ENCODE data around the gene NASP. TPM values are rescaled to one million over a fixed set of nuclear protein-coding genes. Genes with fewer than 3 reads are reported as not detected.

Gene NASP
- total and polyA plus RNA-seq, 2 donors (not counting 3 experiments of a cell fraction or from before 2014, with no cell fraction given) = 101 to 149 TPM

- no peaks in the 10 kb centered on the region for H4K20me1 ChIP-seq (replicated peaks; ENCODE audit: control insufficient read depth, extremely low read depth, insufficient read depth, low read length)
- peak overlapping the region; percentile 45 for H3K4me2 ChIP-seq (ENCODE audit: insufficient read depth, low read length)
- no peaks in the 10 kb centered on the region for H3K36me3 ChIP-seq (ENCODE audit: control insufficient read depth in 2 of 2, extremely low read depth in 1 of 2, insufficient read depth in 2 of 2, low read length in 2 of 2)
- H3K9me1 ChIP-seq (replicated peaks; ENCODE audit: control insufficient read depth, extremely low read depth, insufficient read depth, low read length) = no peaks in the 10 kb centered on the region
- CTCF ChIA-PET = interaction anchor here (0.7 kb wide), 1 partner anchor 11 kb away, joined by 4 read pairs; no protein-coding TSS in a partner anchor
- peaks cover 17% of the 10 kb centered on the region for H3K4me1 ChIP-seq (ENCODE audit: control insufficient read depth, extremely low read depth, insufficient read depth, low read length)
- no peak overlapping the region for H3K9ac ChIP-seq (replicated peaks; ENCODE audit: extremely low read depth, insufficient read depth, low read length)
- no TSS peak for BruUV-seq (replicated peaks)
- TF ChIP-seq MAX (IDR thresholded peaks at IDR 0.05; ENCODE audit: insufficient read depth, insufficient read length) = no peak
- TF ChIP-seq POLR2A (IDR thresholded peaks at IDR 0.05; ENCODE audit: low read depth, low read length) = no peak
- no peak for TF ChIP-seq CTCF (IDR thresholded peaks at IDR 0.05; ENCODE audit: extremely low read depth in 1 of 2, insufficient read depth in 1 of 2, low read depth in 1 of 2, low read length in 2 of 2)
- TF ChIP-seq JUN (IDR thresholded peaks at IDR 0.05; ENCODE audit: borderline replicate concordance, insufficient read depth, insufficient read length, low read depth) = no peak
- TF ChIP-seq FOS (IDR thresholded peaks at IDR 0.05; ENCODE audit: borderline replicate concordance, insufficient read depth, low read length) = no peak
- no peak for TF ChIP-seq MYC (IDR thresholded peaks at IDR 0.05; ENCODE audit: low read depth, low read length)
- no peak for TF ChIP-seq POLR2AphosphoS5 (IDR thresholded peaks at IDR 0.05; ENCODE audit: insufficient read depth, low read depth, low read length)
- no peak for TF ChIP-seq EZH2 (IDR thresholded peaks at IDR 0.05; ENCODE audit: borderline replicate concordance, low read depth, low read length, severe bottlenecking)
- TF ChIP-seq GATA2 (IDR thresholded peaks at IDR 0.05; ENCODE audit: insufficient read depth, insufficient read length, low read depth, low read length) = no peak
- H3K4me3 ChIP-seq (replicated peaks in 1 of 3; ENCODE audit: insufficient read depth in 1 of 3, low read depth in 1 of 3, low read length in 3 of 3) = no peak overlapping the region
- no peak overlapping the region for H2AFZ ChIP-seq (ENCODE audit: low read depth, low read length)
- DNase-seq (ENCODE audit: low read depth, low spot score) (no peak), FAIRE-seq (no peak)
- peaks cover 64% of the 10 kb centered on the region for H3K79me2 ChIP-seq (ENCODE audit: control insufficient read depth, insufficient read depth, low read length)
- no peaks in the 10 kb centered on the region for H3K9me3 ChIP-seq (replicated peaks; ENCODE audit: control insufficient read depth, insufficient read depth, low read length)
- dilution Hi-C loops (cut with MboI; ENCODE audit: extremely low pct_ligation_motif_present, low sequenced_read_pairs) (no loop called here), intact Hi-C loops (cut with micrococcal nuclease) (no loop called here)
- no peak overlapping the region for H3K27ac ChIP-seq (ENCODE audit: insufficient read depth, low read depth, low read length)
- POLR2A ChIA-PET = no interaction called here
- H3K27me3 ChIP-seq (ENCODE audit: control insufficient read depth in 2 of 2, insufficient read depth in 2 of 2, low read length in 2 of 2) = no peaks in the 10 kb centered on the region
Observed at GRCh38 chr1:45586769-45587168, 2.9 kb downstream of the NASP start.

Data from endothelial cell of umbilical vein (primary cell).